Psoas muscle (tissue), 8 donors: ENCODE results near the gene CRIP3. TPM values are rescaled to one million over a fixed set of nuclear protein-coding genes. Genes with fewer than 3 reads are reported as not detected.

Experiments
- ATAC-seq, 4 donors: fragments of 200-7000 bp; cut with Tn5 transposase; one replicate each; pipeline ENCODE4 v1.9.1; 2020; ENCODE audit warnings: moderate library complexity in 3 of 4, mild to moderate bottlenecking in 2 of 4
- DNase-seq, 2 donors: peaks; one replicate each; pipeline ENCODE4 v3.0.0-alpha.2; 2020
- H3K27ac ChIP-seq: fragments of 200-600 bp; one replicate; pipeline ENCODE4 v1.8.0; 2022
- H3K27me3 ChIP-seq, 3 donors: fragments of 200-600 bp in 1 of 3; one replicate each; pipeline versions ENCODE4 v1.6.1 to v1.8.0; 2013 to 2022; ENCODE audit warnings: low read length in 2 of 3, mild to moderate bottlenecking in 2 of 3, moderate library complexity in 1 of 3; ENCODE audit not compliant: insufficient read depth in 3 of 3
- H3K36me3 ChIP-seq, 2 donors: fragments of 200-600 bp in 1 of 2; one replicate each; pipeline versions ENCODE4 v1.6.1 to v1.8.0; 2013 to 2022; ENCODE audit warnings: low read depth in 1 of 2, mild to moderate bottlenecking in 1 of 2, moderate library complexity in 1 of 2; ENCODE audit not compliant: insufficient read depth in 1 of 2
- H3K4me1 ChIP-seq: fragments of 200-600 bp; one replicate; pipeline ENCODE4 v1.8.0; 2022
- H3K4me3 ChIP-seq: fragments of 200-600 bp; one replicate; pipeline ENCODE4 v1.8.0; 2022; ENCODE audit warnings: mild to moderate bottlenecking
- H3K9me3 ChIP-seq: fragments of 200-600 bp; one replicate; pipeline ENCODE4 v1.8.0; 2022
- CTCF ChIP-seq: fragments of 200-600 bp; IDR thresholded peaks from one replicate; pipeline ENCODE4 v1.8.0; 2022; ENCODE audit warnings: antibody characterized with exemption
- WGBS, 3 donors: extraction: QIAGEN DNeasy Blood & Tissue Kit; methylation state at CpG; one replicate each; pipeline versions ENCODE4 v1.1.6 to v1.1.7; 2013; 5-methylcytosine and 5-hydroxymethylcytosine counted together
- intact Hi-C, 2 donors: fragments of 100-400 bp; cut with DNase I; formaldehyde crosslinking; loops; one replicate each; pipeline versions ENCODE4 v1.11.0 to v1.14.2; 2022
- polyA plus RNA-seq, 3 donors: library from polyadenylated mRNA; stranded (reverse); fragments of 200-250 nt; gene quantifications; one replicate each; pipeline ENCODE4 v1.2.3, GENCODE V29; 2013
- total RNA-seq, 4 donors: library from RNA; stranded (reverse); fragmentation: NEBNext Ultra II Directional in 2 of 4; extraction: Animal tissue kit (Norgen Biotek cat#: 25700) in 2 of 4; gene quantifications; one replicate each; pipeline versions ENCODE4 v1.2.1 to v1.2.4, GENCODE V29; 2021 to 2023
- donor health status: healthy with polysubstance abuse.
- donor health status: DM: no; HTN: no; CAD: no; lungs with moderate emphysema.
- donor health status: Bipolar disorder and iron deficiency.
- donor health status: healthy.
- donor health status: DM: yes; HTN: yes; CAD: no.
- donor health status: DM: no; HTN: no; CAD: no.
- donor health status: DM: no; HTN: no; CAD: no.
- donor health status: DM: yes; HTN: yes; CAD: no.

CRIP3 gene
- total and polyA plus RNA-seq, 7 donors: 0.05 to 0.47 (median 0.12) TPM; not detected in 3

DNA sequence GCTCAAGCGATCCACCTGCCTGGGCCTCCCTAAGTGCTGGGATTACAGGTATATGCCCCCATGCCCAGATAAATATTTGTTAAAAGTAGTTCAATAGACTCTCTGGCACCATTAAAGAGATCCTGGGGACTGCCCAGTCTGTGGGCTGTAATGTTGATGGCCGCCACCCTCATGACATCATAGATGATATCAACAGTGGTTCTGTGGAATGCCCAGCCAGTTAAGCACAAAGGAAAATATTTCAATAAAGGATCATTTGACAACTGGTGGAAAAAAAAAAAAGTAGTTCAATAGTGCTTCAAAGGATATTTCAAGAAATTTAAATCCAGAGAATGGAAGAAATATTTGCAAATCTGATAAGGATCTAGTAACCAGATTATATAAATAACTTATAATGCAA lies 1.5 kb upstream of the CRIP3 start:
- 95 to 98% (median 96%) methylated on average over 2 of the region's 2 CpGs for WGBS, 3 donors
- H3K4me3 ChIP-seq: no peak overlapping the region
- peaks cover 0 to 32% (median 0%) of the 10 kb centered on the region in 3 donors for H3K27me3 ChIP-seq
- no peaks in the 10 kb centered on the region for H3K36me3 ChIP-seq
- H3K9me3 ChIP-seq: no peaks in the 10 kb centered on the region
- ATAC-seq (no peak), DNase-seq (no peak)
- peaks cover 10% of the 10 kb centered on the region for H3K4me1 ChIP-seq
- intact Hi-C loops: no loop called here
- TF ChIP-seq CTCF: no peak
- H3K27ac ChIP-seq: no peak overlapping the region

GRCh38 chr6:43308990-43309477 lies 408 bp upstream of the CRIP3 start:
- no peak for ATAC-seq
- no peak for TF ChIP-seq CTCF
- no peak for DNase-seq
- no peaks in the 10 kb centered on the region for H3K9me3 ChIP-seq
- H3K4me3 ChIP-seq: peak overlapping the region; percentile 62
- 39 to 41% (median 40%) methylated on average over 9 of the region's 9 CpGs for WGBS, 3 donors
- H3K27ac ChIP-seq: no peak overlapping the region
- intact Hi-C loops: no loop called here
- H3K36me3 ChIP-seq: no peaks in the 10 kb centered on the region
- peaks cover 0 to 32% (median 0%) of the 10 kb centered on the region in 3 donors for H3K27me3 ChIP-seq
- H3K4me1 ChIP-seq: peaks cover 10% of the 10 kb centered on the region

DNA sequence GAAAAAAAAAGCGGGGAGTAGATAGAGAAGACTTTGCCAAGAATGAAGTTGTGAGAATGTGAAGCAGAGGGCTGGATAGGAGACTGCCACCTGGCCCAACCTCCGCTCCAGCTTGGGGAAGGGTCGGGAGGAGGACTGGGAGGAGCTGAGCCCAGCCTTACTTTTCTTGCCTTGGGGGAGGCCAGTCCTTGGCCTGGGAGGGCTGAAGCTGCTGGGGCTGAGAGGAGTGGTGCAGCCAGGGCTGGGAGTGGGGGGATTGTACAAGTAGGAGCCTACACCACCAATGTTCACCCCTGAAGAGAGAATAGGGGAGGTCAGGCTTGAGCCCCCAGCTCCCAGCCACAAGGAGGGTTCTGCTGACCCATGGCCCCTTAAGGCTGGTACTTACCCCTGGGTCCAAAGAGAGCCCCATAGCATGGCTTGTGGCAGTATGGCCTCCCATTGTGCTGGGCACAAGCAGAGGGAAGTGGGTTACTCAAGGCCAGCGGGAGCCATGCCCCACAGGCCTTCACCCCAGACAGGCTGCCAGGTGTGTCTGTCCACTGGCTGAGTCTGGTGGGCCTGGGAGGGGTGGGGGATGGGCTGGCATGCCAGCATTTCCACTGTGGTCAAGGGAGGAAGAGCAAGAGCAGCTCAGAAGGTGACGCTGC lies 1.1 kb downstream of the CRIP3 start:
- Histone ChIP-seq H3K27ac (no peak overlapping the region), H3K27me3 (peaks cover 0 to 37% (median 0%) of the 10 kb centered on the region in 3 donors), H3K36me3 (no peaks in the 10 kb centered on the region), H3K4me3 (no peak overlapping the region), H3K9me3 (no peaks in the 10 kb centered on the region), H3K4me1 (peaks cover 10% of the 10 kb centered on the region)
- WGBS, 3 donors: 80 to 83% (median 82%) methylated on average over 5 of the region's 5 CpGs
- peak in 1 of 4 donors; percentile 12 for ATAC-seq
- no peak for DNase-seq
- intact Hi-C loops: no loop called here
- no peak for TF ChIP-seq CTCF

DNA sequence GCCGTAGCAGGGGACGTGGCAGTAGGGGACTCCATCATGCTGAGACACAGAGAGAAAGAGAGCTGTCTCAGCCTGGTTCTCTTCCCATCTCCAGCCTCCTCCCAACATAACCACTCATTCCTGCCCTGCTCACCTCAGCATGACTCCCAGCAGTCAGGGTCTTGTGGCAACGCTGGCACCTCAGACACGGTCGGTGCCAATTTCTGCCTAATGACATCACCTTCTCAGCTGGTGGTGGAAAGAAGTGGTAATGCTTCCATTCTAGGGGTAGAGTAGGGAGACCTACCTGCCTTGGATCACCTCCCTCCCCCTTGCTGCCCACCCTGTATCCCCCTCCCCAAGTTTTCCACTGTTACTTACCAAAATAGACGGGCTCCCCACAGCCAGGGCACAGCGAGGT lies 2.5 kb downstream of the CRIP3 start:
- H3K36me3 ChIP-seq: no peaks in the 10 kb centered on the region
- 74 to 94% (median 83%) methylated on average over 7 of the region's 7 CpGs for WGBS, 3 donors
- H3K9me3 ChIP-seq: no peaks in the 10 kb centered on the region
- intact Hi-C loops: no loop called here
- no peak for ATAC-seq
- peaks cover 10% of the 10 kb centered on the region for H3K4me1 ChIP-seq
- no peak overlapping the region for H3K4me3 ChIP-seq
- TF ChIP-seq CTCF: no peak
- DNase-seq: no peak
- H3K27ac ChIP-seq: no peak overlapping the region
- peaks cover 0 to 41% (median 0%) of the 10 kb centered on the region in 3 donors for H3K27me3 ChIP-seq

DNA sequence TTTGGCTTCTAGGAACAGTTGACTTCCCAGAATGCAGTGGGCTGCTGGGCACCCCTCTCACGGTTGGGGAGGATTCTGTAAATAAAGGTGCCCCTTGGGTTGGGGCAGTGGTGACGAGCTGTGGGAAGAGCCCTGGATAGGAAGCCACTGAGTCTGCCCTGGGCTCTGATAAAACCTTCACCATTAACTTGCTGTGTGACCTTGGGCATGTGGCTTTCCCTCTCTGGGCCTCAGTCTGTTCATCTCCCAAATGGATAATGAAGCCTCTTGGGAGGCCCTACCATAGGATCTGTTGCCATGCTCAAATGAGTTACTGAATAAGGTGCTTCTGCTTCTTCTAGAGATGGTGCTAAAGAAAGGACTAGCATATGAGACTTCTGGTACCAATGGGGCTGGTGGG lies 3.7 kb downstream of the CRIP3 start:
- Histone ChIP-seq H3K36me3 (no peaks in the 10 kb centered on the region), H3K27ac (no peak overlapping the region), H3K9me3 (no peaks in the 10 kb centered on the region), H3K27me3 (peaks cover 0 to 47% (median 0%) of the 10 kb centered on the region in 3 donors), H3K4me3 (no peak overlapping the region), H3K4me1 (peaks cover 10% of the 10 kb centered on the region)
- intact Hi-C loops: no loop called here
- no peak for TF ChIP-seq CTCF
- WGBS, 3 donors: 72 to 77% (median 73%) methylated on average over 2 of the region's 2 CpGs
- ATAC-seq (no peak), DNase-seq (no peak)
